Measurements from ENCODE around the gene COBLL1. TPM values are rescaled to one million over a fixed set of nuclear protein-coding genes. Genes with fewer than 3 reads are reported as not detected.
"Not testable (repeated sequence)": the region's sequence is repeated elsewhere in the genome, so short reads cannot be mapped to it uniquely, and the experiment has no call there.

Gene COBLL1
- total RNA-seq, 1 donor from 2014 or later = 95.3 TPM

GRCh38 chr2:164717000-164717803 lies 124.4 kb downstream of the COBLL1 start:
- Histone ChIP-seq H3K27me3 (no peaks in the 10 kb centered on the region), H3K4me3 (no peak overlapping the region), H3K9me3 (no peaks in the 10 kb centered on the region), H3K27ac (no peak overlapping the region), H3K4me1 (peaks cover 2% of the 10 kb centered on the region), H3K36me3 (peaks cover 22% of the 10 kb centered on the region)
- no peak for ATAC-seq
- TF ChIP-seq CTCF (IDR thresholded peaks at IDR 0.05) = peak; percentile 62
- intact Hi-C loops (cut with DNase I) = no loop called here
- no peak for DNase-seq

GRCh38 chr2:164714471-164714870 lies 127.2 kb downstream of the COBLL1 start:
- no peak overlapping the region for H3K4me3 ChIP-seq
- peaks cover 14% of the 10 kb centered on the region for H3K36me3 ChIP-seq
- no peak for TF ChIP-seq CTCF (IDR thresholded peaks at IDR 0.05)
- intact Hi-C loops (cut with DNase I) = no loop called here
- DNase-seq (no peak), ATAC-seq (no peak)
- H3K9me3 ChIP-seq = no peaks in the 10 kb centered on the region
- no peak overlapping the region for H3K27ac ChIP-seq
- H3K4me1 ChIP-seq = no peaks in the 10 kb centered on the region
- no peaks in the 10 kb centered on the region for H3K27me3 ChIP-seq

GRCh38 chr2:164711766-164712138 lies 129.9 kb downstream of the COBLL1 start:
- Histone ChIP-seq H3K27me3 (no peaks in the 10 kb centered on the region), H3K4me1 (no peaks in the 10 kb centered on the region), H3K4me3 (no peak overlapping the region), H3K27ac (peak overlapping the region; percentile 15), H3K9me3 (no peaks in the 10 kb centered on the region), H3K36me3 (no peaks in the 10 kb centered on the region)
- peak; percentile 57 for ATAC-seq
- intact Hi-C loops (cut with DNase I) = no loop called here
- TF ChIP-seq CTCF (IDR thresholded peaks at IDR 0.05) = no peak
- no peak for DNase-seq

- Histone ChIP-seq H3K4me3 (no peak overlapping the region), H3K36me3 (no peaks in the 10 kb centered on the region), H3K9me3 (no peaks in the 10 kb centered on the region), H3K4me1 (no peaks in the 10 kb centered on the region), H3K27ac (peak overlapping the region; percentile 15), H3K27me3 (no peaks in the 10 kb centered on the region)
- TF ChIP-seq CTCF (IDR thresholded peaks at IDR 0.05) = no peak
- DNase-seq (no peak), ATAC-seq (peak; percentile 85)
- intact Hi-C loops (cut with DNase I) = no loop called here
These were observed 130.5 kb downstream of the COBLL1 start for GRCh38 chr2:164710837-164711765.

GRCh38 chr2:164710252-164710836 lies 131.3 kb downstream of the COBLL1 start:
- H3K4me1 ChIP-seq; H3K27me3 ChIP-seq; H3K9me3 ChIP-seq; H3K36me3 ChIP-seq; DNase-seq; H3K27ac ChIP-seq; intact Hi-C loops (cut with DNase I); ATAC-seq; H3K4me3 ChIP-seq: not testable (repeated sequence)

Data from upper lobe of right lung (tissue), 1 donor.